Spleen (tissue), 11 donors: ENCODE data around the gene SPINDOC. TPM values are rescaled to one million over a fixed set of nuclear protein-coding genes. Genes with fewer than 3 reads are reported as not detected.
"Not testable (repeated sequence)": the region's sequence is repeated elsewhere in the genome, so short reads cannot be mapped to it uniquely, and the experiment has no call there.

Experiments used
- DNase-seq: peaks from one replicate; pipeline ENCODE4 v3.0.0-alpha.2; 2020
- H3K27ac ChIP-seq, 8 donors: fragments of 200-600 bp; sonication (generic) in 7 of 8; 1 replicate in 4 of 8; 2 replicates in 4 of 8; pipeline versions ENCODE4 v1.5.0 to v1.8.0; 2016 to 2021; ENCODE audit warnings: inconsistent platforms in 4 of 8, mild to moderate bottlenecking in 4 of 8, moderate library complexity in 1 of 8
- H3K27me3 ChIP-seq, 7 donors: fragments of 200-600 bp; sonication (generic) in 6 of 7; replicated peaks in 1 of 7; 1 replicate in 4 of 7; 2 replicates in 3 of 7; pipeline versions ENCODE4 v1.5.0 to v1.8.0; 2016 to 2021; ENCODE audit warnings: inconsistent platforms in 3 of 7, mild to moderate bottlenecking in 1 of 7
- H3K36me3 ChIP-seq, 6 donors: fragments of 200-600 bp; sonication (generic) in 5 of 6; 1 replicate in 4 of 6; 2 replicates in 2 of 6; pipeline versions ENCODE4 v1.5.0 to v1.8.0; 2016 to 2021; ENCODE audit warnings: inconsistent platforms in 2 of 6
- H3K4me1 ChIP-seq, 6 donors: fragments of 200-600 bp; sonication (generic) in 5 of 6; 1 replicate in 3 of 6; 2 replicates in 3 of 6; pipeline versions ENCODE4 v1.5.0 to v1.8.0; 2016 to 2021; ENCODE audit warnings: inconsistent platforms in 3 of 6
- H3K4me3 ChIP-seq, 8 donors: fragments of 200-600 bp; sonication (generic) in 7 of 8; 1 replicate in 4 of 8; 2 replicates in 4 of 8; pipeline versions ENCODE4 v1.5.0 to v1.8.0; 2016 to 2021; ENCODE audit warnings: inconsistent platforms in 4 of 8, mild to moderate bottlenecking in 4 of 8, moderate library complexity in 2 of 8
- H3K9me3 ChIP-seq, 8 donors: fragments of 200-600 bp; sonication (generic) in 7 of 8; 1 replicate in 4 of 8; 2 replicates in 4 of 8; pipeline versions ENCODE4 v1.5.0 to v1.8.0; 2016 to 2021; ENCODE audit warnings: inconsistent platforms in 4 of 8
- POLR2A ChIP-seq, 3 donors: fragments of 450-650 bp; IDR thresholded peaks; one replicate each; pipeline ENCODE4 v1.5.1; 2017; ENCODE audit warnings: antibody characterized with exemption in 3 of 3, mild to moderate bottlenecking in 1 of 3
- POLR2AphosphoS5 ChIP-seq, 3 donors: sonication (generic); formaldehyde crosslinking; IDR thresholded peaks; one replicate each; pipeline ENCODE4 v1.5.1; 2017; ENCODE audit warnings: antibody characterized with exemption in 3 of 3
- WGBS, 5 donors: extraction: QIAGEN DNeasy Blood & Tissue Kit in 3 of 5; methylation state at CpG; one replicate each; pipeline versions ENCODE4 v1.1.5 to v1.1.7; 2013 to 2018; 5-methylcytosine and 5-hydroxymethylcytosine counted together
- intact Hi-C: fragments of 100-400 bp; cut with DNase I; formaldehyde crosslinking; loops from one replicate; pipeline ENCODE4 v1.15.0; 2023; ENCODE audit warnings: low total_unique reads
- polyA plus RNA-seq, 3 donors: library from polyadenylated mRNA; stranded (reverse); fragments of 200-250 nt; gene quantifications; one replicate each; pipeline ENCODE4 v1.2.1, GENCODE V29; 2013
- total RNA-seq, 7 donors: library from RNA; depleted of rRNA in 3 of 7; stranded (reverse); fragments of >200 nt in 3 of 7; fragmentation: NEBNext Ultra II Directional in 4 of 7; extraction: Animal tissue kit (Norgen Biotek cat#: 25700) in 4 of 7; gene quantifications; one replicate each; pipeline versions ENCODE4 v1.1.0 to v1.2.1, GENCODE V29; 2016 to 2021
- TF ChIP-seq, protein P1 (sequence below), 11 experiments: fragments of 200-600 bp in 7 of 11; fragments of 450-650 bp in 4 of 11; sonication (generic) in 4 of 11; IDR thresholded peaks in 8 of 11; conservative IDR thresholded peaks in 3 of 11; 1 replicate in 7 of 11; 2 replicates in 4 of 11; pipeline versions ENCODE4 v1.4.0 to v1.8.0; 2016 to 2021; ENCODE audit warnings: antibody characterized with exemption in 11 of 11, inconsistent platforms in 4 of 11, mild to moderate bottlenecking in 1 of 11
- donor health status: healthy with polysubstance abuse.
- donor health status: DM: no; HTN: no; CAD: no; lungs with moderate emphysema.
- donor health status: DM: no; HTN: no; CAD: no.
- donor health status: Bipolar disorder and iron deficiency.
- donor health status: healthy.
- donor health status: DM: no; HTN: no; CAD: no.
- donor health status: DM: yes; HTN: yes; CAD: no.

SPINDOC gene
- total and polyA plus RNA-seq, 10 donors, result 5.1 to 16.8 (median 13.3) TPM

DNA sequence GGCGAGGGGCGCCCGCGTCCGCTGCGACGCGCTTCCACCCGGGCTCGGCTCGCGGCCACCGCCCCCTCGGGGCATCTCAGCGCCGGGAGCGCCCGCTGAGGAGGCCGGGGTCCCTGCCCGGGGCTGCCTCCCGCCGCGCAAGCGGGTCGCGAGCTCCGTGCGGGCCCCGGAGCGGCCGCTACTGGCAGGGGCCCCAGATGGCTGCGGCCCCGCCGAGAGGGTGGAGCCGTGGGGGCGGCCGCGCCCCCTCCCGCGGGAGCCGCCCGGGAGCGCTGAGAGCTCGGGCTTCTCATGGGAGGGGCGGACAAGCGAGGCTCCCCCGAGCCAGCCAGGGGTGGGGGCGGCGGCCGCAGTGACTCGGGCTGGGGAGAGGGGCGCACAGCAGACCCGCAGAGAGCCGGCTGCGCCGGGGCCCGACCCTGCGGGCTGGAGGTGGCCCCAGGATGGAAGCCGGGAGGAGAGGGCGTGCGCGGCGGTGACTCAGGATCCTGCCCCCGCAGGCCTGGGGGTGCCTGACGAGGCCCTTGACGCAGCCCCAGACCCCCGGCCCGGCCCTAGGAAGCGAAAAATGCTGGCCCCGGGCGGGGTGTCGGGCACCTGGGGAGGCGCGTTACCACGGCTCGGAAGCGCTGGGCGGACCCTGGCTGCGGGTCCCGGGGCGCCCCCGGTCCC is 44.1 kb upstream of the SPINDOC start:
- peak overlapping the region in 7 of 8 donors; percentile 58 to 83 (median 73) for H3K27ac ChIP-seq
- peaks cover 0 to 8% (median 0%) of the 10 kb centered on the region in 6 donors for H3K36me3 ChIP-seq
- intact Hi-C loops, result loop anchor here (5.0 kb wide), 1 partner anchor 383 kb away; no protein-coding TSS in a partner anchor
- H3K4me3 ChIP-seq, result peak overlapping the region; percentile 72 to 96 (median 86)
- TF ChIP-seq, protein P1, sequence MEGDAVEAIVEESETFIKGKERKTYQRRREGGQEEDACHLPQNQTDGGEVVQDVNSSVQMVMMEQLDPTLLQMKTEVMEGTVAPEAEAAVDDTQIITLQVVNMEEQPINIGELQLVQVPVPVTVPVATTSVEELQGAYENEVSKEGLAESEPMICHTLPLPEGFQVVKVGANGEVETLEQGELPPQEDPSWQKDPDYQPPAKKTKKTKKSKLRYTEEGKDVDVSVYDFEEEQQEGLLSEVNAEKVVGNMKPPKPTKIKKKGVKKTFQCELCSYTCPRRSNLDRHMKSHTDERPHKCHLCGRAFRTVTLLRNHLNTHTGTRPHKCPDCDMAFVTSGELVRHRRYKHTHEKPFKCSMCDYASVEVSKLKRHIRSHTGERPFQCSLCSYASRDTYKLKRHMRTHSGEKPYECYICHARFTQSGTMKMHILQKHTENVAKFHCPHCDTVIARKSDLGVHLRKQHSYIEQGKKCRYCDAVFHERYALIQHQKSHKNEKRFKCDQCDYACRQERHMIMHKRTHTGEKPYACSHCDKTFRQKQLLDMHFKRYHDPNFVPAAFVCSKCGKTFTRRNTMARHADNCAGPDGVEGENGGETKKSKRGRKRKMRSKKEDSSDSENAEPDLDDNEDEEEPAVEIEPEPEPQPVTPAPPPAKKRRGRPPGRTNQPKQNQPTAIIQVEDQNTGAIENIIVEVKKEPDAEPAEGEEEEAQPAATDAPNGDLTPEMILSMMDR (IDR thresholded peaks at IDR 0.05 in 8 of 11, conservative IDR thresholded peaks at IDR 0.05 in 3 of 11), result no peak
- TF ChIP-seq POLR2AphosphoS5 (IDR thresholded peaks at IDR 0.05), result peak in 2 of 3 donors; percentile 18 to 47
- H3K4me1 ChIP-seq, result peaks cover 8 to 56% (median 25%) of the 10 kb centered on the region in 6 donors
- WGBS, 5 donors, result 0 to 1% (median 0%) methylated on average over 15 to 82 of the region's 82 CpGs
- DNase-seq, result peak; percentile 82
- peaks cover 0 to 21% (median 14%) of the 10 kb centered on the region in 7 donors for H3K27me3 ChIP-seq
- H3K9me3 ChIP-seq, result no peaks in the 10 kb centered on the region

DNA sequence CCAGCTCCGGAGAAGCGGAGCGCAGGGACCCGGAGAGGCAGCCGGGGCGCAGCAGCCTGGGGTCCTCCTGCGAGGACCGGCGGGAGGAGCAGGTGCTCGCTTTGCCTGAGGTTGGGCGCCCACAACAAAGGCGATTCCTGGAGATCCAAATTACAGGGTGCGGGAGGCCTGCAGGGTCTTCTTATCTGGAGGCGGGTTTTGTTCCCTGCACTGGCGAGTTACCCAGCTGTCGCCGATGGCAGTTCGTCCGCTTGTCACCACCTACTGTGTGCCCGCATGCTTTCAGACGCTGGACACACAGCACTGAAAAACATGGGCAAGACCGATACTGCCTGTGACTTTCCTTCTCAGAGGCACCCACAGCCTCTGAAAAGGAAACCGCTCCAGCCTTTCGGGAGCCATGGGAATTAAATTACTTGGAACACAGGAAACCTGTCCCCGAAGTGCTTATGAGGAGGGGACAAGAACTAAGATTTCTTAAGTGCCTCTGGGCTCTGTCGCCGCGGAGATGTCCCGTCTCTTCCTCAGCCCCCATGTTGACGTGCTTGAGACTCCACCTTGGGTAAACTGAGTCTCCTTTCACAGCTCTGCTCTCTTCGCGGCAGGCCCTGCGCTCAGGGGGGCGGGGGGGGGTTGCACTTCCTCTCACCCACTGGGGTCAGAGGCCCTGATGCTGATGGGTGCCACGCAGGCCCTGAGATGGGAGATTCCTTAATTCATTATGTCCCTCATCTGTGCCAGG is 43.4 kb upstream of the SPINDOC start:
- WGBS, 5 donors, result 9 to 26% (median 16%) methylated on average over 22 to 35 of the region's 35 CpGs
- TF ChIP-seq POLR2AphosphoS5 (IDR thresholded peaks at IDR 0.05), result no peak
- Histone ChIP-seq H3K9me3 (no peaks in the 10 kb centered on the region), H3K4me3 (peak overlapping the region; percentile 72 to 96 (median 86)), H3K4me1 (peaks cover 8 to 50% (median 25%) of the 10 kb centered on the region in 6 donors), H3K36me3 (peaks cover 0 to 3% (median 0%) of the 10 kb centered on the region in 6 donors), H3K27me3 (peaks cover 0 to 21% (median 14%) of the 10 kb centered on the region in 7 donors), H3K27ac (peak overlapping the region in 7 of 8 donors; percentile 4 to 83 (median 73))
- no peak for DNase-seq
- intact Hi-C loops, result loop anchor here (5.0 kb wide), 1 partner anchor 382 kb away; no protein-coding TSS in a partner anchor

DNA sequence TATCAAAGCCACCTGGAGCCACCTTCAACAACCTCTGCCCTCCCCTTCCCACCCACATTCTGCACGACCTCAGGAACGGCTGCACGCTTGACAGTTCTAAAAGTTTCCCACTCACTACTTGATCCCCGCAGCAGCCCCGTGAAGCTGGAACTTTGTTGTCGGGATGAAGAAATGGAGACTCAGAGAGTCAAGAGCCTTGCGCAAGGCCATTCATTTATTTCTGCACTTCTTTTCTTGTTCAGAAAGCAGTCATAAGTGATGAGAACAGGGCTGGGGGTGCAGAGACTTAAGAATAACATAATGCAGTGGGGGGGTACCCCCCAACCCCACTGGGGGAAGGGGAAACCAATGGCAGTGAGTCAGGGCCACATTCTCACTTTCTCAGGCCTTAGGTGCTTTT is 42.5 kb upstream of the SPINDOC start:
- no peaks in the 10 kb centered on the region for H3K9me3 ChIP-seq
- peaks cover 0 to 21% (median 14%) of the 10 kb centered on the region in 7 donors for H3K27me3 ChIP-seq
- intact Hi-C loops, result no loop called here
- 71 to 86% (median 78%) methylated on average over 7 of the region's 7 CpGs for WGBS, 5 donors
- DNase-seq, result no peak
- H3K27ac ChIP-seq, result peak overlapping the region in 1 of 8 donors; percentile 83
- no peak for TF ChIP-seq POLR2AphosphoS5 (IDR thresholded peaks at IDR 0.05)
- TF ChIP-seq, protein P1 (IDR thresholded peaks at IDR 0.05 in 8 of 11, conservative IDR thresholded peaks at IDR 0.05 in 3 of 11), result no peak
- no peak for TF ChIP-seq POLR2A (IDR thresholded peaks at IDR 0.05)
- H3K4me1 ChIP-seq, result peaks cover 8 to 47% (median 21%) of the 10 kb centered on the region in 6 donors
- no peaks in the 10 kb centered on the region for H3K36me3 ChIP-seq
- no peak overlapping the region for H3K4me3 ChIP-seq

DNA sequence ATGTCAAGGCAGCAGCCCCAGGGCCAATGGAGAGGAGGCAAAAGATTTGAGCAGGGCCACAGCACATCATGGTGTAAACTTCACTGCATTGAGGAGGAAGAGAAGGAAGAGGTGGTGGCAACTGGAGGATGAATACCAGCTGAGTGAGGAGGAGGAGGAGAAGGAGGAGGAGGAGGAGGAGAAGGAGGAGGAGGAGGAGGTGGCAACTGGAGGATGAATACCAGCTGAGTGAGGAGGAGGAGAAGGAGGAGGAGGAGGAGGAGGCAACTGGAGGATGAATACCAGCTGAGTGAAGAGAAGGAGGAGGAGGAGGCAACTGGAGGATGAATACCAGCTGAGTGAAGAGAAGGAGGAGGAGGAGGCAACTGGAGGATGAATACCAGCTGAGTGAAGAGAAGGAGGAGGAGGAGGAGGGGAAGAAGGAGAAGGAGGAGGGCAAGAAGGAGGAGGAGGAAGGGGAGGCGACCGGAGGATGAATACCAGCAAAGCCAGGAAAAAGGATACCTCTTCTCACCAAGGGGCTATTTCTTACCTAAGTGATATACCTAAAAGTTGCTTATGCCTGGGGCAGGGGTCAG is 41.4 kb upstream of the SPINDOC start:
- H3K9me3 ChIP-seq, DNase-seq, H3K4me3 ChIP-seq, intact Hi-C loops, H3K36me3 ChIP-seq: not testable (repeated sequence)
- Histone ChIP-seq H3K27me3 (peaks cover 0 to 21% (median 14%) of the 10 kb centered on the region in 7 donors), H3K27ac (peak overlapping the region in 2 of 8 donors; percentile 14 to 31), H3K4me1 (peaks cover 8 to 37% (median 18%) of the 10 kb centered on the region in 6 donors)
- 76 to 94% (median 83%) methylated on average over 2 of the region's 2 CpGs for WGBS, 5 donors
